ENCODE data around the gene ATP2B2.

Gene ATP2B2

GRCh38 chr3:10511809-10512494 lies 6.6 kb upstream of the ATP2B2 start:
- DNase-seq (ENCODE audit: low read depth, low spot score) = no peak

- DNase-seq (ENCODE audit: low read depth, low spot score) = no peak
These were observed 5.5 kb upstream of the ATP2B2 start for GRCh38 chr3:10510743-10511432.

DNA sequence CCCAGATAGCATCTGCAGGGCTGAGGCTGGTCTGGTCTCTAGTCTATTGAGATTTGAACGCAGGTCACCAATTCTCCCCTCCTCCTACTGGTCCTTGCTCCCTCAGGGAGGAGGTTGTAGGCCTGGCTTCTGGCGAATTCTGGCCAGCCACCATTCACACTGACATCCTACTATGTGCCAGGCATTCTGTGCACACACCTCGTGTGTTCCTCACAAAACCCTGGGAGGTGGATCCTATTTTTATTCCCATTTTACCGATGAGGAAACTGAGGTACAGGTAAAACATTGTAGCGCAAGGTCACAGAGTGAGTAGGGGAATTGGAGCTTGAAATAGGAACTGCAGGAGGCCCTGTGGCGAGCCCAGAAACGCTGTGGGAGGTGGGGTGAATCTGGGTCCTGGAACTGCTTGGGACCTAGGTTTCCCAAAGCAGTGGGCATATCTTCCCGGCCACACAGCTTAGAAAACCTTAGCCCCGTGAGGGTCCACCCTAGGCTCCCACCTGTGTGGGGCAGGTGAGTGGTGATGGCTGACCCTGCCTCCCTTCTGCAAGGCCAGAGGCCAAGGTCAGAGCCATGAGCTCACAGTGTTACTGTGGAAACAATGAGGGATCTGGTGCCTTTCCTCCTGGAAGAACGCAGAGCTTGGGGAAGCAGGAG lies 4.8 kb upstream of the ATP2B2 start:
- DNase-seq (ENCODE audit: low read depth, low spot score) = no peak

GRCh38 chr3:10509325-10509724 lies 3.9 kb upstream of the ATP2B2 start:
- no peak for DNase-seq (ENCODE audit: low read depth, low spot score)

DNA sequence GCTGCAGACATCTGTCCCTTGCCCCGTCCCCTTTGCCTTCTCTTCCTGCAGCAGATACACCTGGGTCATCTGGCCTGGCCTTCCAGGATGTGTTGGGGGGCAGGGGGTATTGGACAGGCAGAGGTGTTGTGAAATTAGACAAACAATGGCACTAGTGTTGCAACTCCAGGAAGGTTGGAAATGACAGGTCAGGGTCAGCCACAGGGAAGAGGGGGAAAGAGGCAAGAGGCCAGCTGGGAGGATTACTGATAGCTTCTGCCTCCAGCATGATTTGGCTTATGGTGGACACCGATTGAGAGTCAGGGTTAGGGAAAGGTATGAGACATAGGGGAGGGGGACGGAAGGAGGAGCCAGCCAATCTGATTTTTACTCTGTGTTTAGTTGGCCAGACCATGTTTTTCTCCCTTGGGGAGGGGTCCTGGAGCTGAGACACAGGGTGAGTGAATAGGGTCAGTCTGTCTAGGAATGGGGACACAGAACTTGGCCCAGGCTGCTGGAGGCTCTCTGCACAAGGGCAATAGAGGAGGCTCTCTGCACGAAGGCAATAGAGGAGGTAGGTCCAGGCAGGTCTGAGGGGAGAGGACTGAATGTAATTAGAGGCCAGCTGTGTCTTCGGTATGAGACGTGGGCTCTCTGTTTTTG lies 3.4 kb upstream of the ATP2B2 start:
- no peak for DNase-seq (ENCODE audit: low read depth, low spot score)

DNA sequence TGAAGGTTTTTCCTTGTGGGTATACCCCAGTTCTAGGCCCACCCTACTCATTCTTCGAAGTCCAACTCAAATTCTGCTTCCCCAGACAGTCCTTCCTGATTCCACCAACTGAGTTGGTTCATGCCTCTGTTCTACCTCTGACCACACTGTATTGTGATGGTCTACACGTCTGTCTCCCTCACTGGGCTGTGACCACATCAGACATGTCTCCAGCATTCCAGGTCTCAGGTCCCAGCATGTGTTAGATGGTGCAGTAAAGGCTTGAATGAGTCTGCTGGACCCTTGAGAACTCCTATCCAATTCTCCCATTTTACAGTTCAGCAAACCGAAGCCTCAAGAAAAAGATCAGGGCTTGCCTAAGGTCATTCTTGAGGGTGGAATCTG lies 2.8 kb upstream of the ATP2B2 start:
- no peak for DNase-seq (ENCODE audit: low read depth, low spot score)

- DNase-seq (ENCODE audit: low read depth, low spot score) = no peak
These were observed 1.9 kb upstream of the ATP2B2 start for GRCh38 chr3:10507331-10507730.

DNA sequence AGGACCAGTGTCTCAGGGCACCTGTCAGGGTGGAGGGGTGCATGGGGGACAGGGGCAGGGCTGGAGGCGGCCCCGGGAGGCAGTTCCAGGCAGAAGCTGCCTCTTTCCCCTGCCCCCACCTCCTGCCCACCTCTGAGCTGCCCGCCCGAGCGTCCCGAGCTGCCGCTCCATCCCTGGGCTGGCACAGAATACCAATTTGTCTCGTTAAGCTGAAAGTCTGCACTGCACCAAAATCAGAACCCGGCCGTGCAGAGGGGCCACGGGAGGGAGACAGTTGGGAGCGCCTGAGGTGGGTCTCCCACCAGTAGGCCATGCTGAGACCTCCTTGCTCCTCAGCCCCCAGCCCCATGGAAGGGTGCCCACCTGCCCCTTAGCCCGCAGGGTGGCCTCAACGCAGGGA lies 1.3 kb upstream of the ATP2B2 start:
- DNase-seq (ENCODE audit: low read depth, low spot score) = no peak

- DNase-seq (ENCODE audit: low read depth, low spot score) = no peak
These were observed 602 bp upstream of the ATP2B2 start for GRCh38 chr3:10505791-10506585.

GRCh38 chr3:10504171-10505049 lies 976 bp downstream of the ATP2B2 start:
- DNase-seq (ENCODE audit: low read depth, low spot score) = no peak

DNA sequence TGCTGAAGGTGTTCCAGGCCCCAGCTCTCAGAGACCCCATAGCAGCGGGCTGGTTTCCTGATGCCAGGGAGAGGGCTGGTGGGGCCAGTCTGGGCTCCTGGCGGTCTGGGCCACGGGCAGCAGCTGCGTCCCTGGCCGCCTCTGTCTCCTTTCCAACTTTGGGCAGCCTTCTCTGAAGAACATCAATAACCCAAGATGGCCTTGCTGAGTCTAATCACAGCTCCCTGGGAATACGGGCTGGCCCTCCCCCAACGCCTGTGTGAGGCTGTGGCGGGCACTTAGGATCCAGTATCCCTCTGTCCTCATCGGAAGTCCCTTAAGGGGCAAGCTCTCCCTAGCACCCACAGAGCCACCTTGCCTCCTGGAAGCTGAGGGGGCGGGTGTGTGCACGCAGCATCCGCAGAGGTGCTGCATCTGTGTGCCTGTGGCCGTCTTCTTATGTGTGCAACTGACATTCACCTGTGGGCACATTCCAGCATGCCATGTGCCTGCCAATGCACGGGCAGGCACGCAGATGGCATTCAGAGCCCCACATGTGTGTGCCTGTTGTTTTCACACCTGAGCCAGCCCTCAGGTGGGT lies 2.1 kb downstream of the ATP2B2 start:
- DNase-seq (ENCODE audit: low read depth, low spot score) = no peak

GRCh38 chr3:10502185-10502880 lies 3.1 kb downstream of the ATP2B2 start:
- DNase-seq (ENCODE audit: low read depth, low spot score) = no peak

DNA sequence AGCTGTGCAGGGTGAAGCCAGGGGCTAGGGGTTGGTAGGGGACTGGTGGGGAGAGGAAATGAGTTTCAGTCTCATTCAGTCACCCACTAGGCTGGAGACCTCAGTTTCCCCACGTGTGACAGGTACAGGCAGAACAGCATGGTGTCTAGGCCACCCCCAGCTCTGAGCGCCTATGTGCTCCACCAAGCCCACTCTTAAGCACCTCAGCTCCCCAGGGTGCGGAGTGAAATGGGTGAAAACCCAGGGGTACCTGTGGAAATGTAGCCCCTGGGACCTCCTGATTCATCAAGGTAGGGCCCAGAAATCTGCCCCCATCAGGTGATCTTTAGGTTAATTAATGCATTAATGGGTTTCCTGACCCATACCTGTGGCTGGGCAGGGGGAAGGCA lies 3.7 kb downstream of the ATP2B2 start:
- DNase-seq (ENCODE audit: low read depth, low spot score) = no peak

DNA sequence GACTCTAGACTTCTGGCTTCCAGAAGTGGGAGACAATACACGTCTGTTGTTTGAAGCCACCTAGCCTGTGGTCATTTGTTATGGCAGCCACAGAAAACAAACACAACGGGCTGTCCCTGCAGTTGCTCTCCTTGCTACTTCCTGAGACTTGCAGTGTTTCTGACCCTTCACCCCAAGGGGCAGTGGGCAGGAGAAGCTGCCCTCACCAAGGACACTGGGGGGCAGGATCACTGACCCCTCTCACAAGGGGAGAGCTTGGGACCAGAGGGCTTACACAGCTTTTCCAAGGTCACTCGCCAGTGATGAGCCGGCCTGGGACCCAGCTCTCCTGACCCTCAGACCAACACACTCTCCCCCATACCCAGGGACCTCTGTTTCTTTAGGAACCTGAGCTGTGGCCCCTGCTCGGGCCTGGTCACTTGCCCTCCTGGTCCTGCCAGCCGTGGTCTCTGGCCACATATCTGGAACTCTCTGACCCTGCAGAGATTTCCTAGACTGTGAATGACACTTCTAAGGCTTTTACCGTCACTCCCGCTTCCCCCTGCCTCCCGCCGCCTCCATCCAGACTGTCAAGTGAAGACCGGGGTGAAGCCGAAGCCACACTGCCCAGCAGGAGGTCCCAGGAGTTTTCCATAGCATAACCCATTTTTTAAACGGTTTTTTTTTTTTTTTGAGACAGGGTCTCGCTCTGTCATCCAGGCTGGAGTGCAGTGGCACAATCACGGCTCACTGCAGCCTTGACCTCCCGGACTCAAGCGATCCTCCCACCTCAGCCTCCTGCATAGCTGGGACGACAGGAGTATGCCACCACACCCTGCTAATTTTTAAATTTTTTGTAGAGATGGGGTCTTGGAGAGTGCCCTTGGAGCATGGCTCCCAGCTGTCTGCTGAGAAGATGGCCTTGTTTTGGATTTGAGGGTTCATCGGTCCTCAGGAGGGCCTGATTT lies 4.4 kb downstream of the ATP2B2 start:
- no peak for DNase-seq (ENCODE audit: low read depth, low spot score)

DNA sequence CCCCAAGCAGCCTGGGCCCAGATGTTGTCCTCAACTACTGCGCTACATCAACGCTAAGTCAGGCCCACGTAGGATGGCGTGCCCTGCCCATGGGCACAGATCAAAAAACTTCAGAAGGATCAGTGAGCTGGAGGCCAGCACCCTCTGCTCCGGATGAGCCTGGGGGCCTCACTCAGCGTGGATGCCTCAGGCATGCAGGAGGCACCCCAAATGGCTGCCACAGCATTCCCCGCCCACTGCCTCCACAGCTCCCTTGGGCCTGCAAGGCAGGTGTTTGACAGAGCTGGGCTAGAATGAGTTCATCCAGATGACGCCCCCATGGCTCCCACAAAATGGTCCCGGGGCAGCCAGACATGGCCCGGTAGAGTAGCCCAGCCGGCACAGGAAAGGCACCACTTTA lies 7.1 kb downstream of the ATP2B2 start:
- no peak for DNase-seq (ENCODE audit: low read depth, low spot score)

DNA sequence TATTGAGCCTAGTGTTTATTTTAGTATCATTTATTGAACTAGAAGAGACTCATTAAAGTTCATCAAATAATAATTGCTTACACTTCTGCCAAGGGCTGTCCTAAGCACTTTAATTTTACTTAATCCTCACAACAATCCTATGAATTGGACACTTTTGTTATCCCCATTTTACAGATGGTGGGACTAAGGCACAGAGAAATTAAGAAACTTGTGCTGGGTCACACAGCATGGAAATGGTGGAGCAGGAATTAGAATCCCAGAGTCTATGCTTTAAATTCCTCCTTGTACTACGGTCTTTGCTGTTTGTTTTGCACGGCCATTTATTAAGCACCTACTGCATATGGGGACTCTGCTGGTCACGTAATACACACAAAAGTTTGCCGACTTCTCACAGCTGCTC lies 7.9 kb downstream of the ATP2B2 start:
- no peak for DNase-seq (ENCODE audit: low read depth, low spot score)

GRCh38 chr3:10496121-10496863 lies 9.1 kb downstream of the ATP2B2 start:
- no peak for DNase-seq (ENCODE audit: low read depth, low spot score)

DNA sequence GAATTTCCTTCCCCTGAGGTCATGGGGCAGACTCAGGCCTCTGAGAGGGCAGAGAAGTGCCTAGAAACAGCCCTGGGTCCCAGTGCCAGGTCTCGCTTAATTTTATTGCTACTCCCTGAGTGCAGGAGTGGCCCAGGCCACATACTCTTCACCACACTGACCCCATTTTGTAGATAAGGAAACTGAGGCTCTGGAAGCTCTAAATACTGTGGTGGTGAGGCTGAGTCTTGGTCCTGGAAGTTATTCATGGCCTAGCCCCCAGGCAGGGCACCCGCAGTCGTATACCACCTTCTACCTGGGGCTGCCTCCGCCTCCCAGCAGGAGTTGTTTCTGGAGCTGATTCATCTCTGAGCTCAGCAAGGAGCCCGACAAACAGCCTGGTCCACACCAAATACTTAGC lies 9.8 kb downstream of the ATP2B2 start:
- no peak for DNase-seq (ENCODE audit: low read depth, low spot score)

Data from activated CD4-positive, CD25-positive, alpha-beta regulatory T cell treated with anti-CD3 and anti-CD28 coated beads, Interleukin-2, amount 50 U/mL, for 16 hours (primary cell).